Chondrocyte (in vitro differentiated cells): ENCODE measurements around the gene DDX4. TPM values are rescaled to one million over a fixed set of nuclear protein-coding genes. Genes with fewer than 3 reads are reported as not detected.
"Not testable (repeated sequence)": the region's sequence is repeated elsewhere in the genome, so short reads cannot be mapped to it uniquely, and the experiment has no call there.

Experiments used
- DNase-seq: peaks from one replicate; pipeline ENCODE4 v3.0.0; 2021; ENCODE audit warnings: mixed read lengths, low spot score
- H3K27ac Mint-ChIP-seq: one replicate; pipeline ENCODE4 v1.8.0; 2021; ENCODE audit warnings: mild to moderate bottlenecking, moderate library complexity, mixed read lengths; ENCODE audit not compliant: unreplicated experiment
- H3K27me3 Mint-ChIP-seq: 2 replicates; pipeline ENCODE4 v1.8.0; 2021; ENCODE audit warnings: low read depth, mixed read lengths
- H3K36me3 Mint-ChIP-seq: 2 replicates; pipeline ENCODE4 v1.8.0; 2021; ENCODE audit warnings: low read depth, mixed read lengths
- H3K4me1 Mint-ChIP-seq: 2 replicates; pipeline ENCODE4 v1.8.0; 2021; ENCODE audit warnings: low read depth, mild to moderate bottlenecking, mixed read lengths
- H3K4me3 Mint-ChIP-seq: one replicate; pipeline ENCODE4 v1.8.0; 2021; ENCODE audit warnings: mild to moderate bottlenecking, moderate library complexity, mixed read lengths; ENCODE audit not compliant: unreplicated experiment
- H3K9me3 Mint-ChIP-seq: 2 replicates; pipeline ENCODE4 v1.8.0; 2021; ENCODE audit warnings: low read depth, mixed read lengths
- total RNA-seq: library from RNA; stranded (reverse); gene quantifications from 3 replicates; pipeline ENCODE4 v1.2.1, GENCODE V29; 2021
- TF ChIP-seq, protein P1 (sequence below): fragments of 200-600 bp; sonication (generic); IDR thresholded peaks from 2 replicates; pipeline ENCODE4 v1.5.0; 2021; ENCODE audit warnings: antibody characterized with exemption, mild to moderate bottlenecking, moderate library complexity

DDX4 gene
- total RNA-seq, 1 donor from 2014 or later: not detected

DNA sequence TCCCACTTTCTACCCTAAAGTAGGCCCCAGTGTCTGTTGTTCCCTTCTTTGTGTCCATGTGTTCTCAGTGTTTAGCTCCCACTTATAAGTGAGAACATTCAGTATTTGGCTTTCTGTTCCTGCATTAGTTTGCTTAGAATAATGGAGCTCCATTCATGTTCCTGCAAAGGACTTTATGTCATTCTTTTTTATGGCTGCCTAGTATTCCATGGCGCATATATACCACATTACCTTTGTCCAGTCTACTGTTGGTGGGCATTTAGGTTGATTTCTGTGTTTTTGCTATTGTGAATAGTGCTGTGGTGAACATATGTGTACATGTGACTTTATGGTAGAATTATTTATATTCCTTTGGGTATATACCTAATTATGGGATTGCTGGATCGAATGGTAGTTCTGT, 30.4 kb downstream of the DDX4 start:
- DNase-seq: no peak
- Mint-ChIP-seq H3K9me3 (peaks cover 3% of the 10 kb centered on the region), H3K36me3 (no peaks in the 10 kb centered on the region), H3K27ac (no peak overlapping the region), H3K27me3 (peaks cover 8% of the 10 kb centered on the region), H3K4me3 (no peak overlapping the region), H3K4me1 (no peaks in the 10 kb centered on the region)
- TF ChIP-seq, protein P1, sequence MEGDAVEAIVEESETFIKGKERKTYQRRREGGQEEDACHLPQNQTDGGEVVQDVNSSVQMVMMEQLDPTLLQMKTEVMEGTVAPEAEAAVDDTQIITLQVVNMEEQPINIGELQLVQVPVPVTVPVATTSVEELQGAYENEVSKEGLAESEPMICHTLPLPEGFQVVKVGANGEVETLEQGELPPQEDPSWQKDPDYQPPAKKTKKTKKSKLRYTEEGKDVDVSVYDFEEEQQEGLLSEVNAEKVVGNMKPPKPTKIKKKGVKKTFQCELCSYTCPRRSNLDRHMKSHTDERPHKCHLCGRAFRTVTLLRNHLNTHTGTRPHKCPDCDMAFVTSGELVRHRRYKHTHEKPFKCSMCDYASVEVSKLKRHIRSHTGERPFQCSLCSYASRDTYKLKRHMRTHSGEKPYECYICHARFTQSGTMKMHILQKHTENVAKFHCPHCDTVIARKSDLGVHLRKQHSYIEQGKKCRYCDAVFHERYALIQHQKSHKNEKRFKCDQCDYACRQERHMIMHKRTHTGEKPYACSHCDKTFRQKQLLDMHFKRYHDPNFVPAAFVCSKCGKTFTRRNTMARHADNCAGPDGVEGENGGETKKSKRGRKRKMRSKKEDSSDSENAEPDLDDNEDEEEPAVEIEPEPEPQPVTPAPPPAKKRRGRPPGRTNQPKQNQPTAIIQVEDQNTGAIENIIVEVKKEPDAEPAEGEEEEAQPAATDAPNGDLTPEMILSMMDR: no peak

GRCh38 chr5:55771175-55771655, 33.4 kb downstream of the DDX4 start:
- Mint-ChIP-seq H3K4me3 (no peak overlapping the region), H3K36me3 (no peaks in the 10 kb centered on the region), H3K27me3 (no peaks in the 10 kb centered on the region), H3K27ac (no peak overlapping the region), H3K4me1 (no peaks in the 10 kb centered on the region), H3K9me3 (peaks cover 3% of the 10 kb centered on the region)
- TF ChIP-seq, protein P1: no peak
- no peak for DNase-seq

DNA sequence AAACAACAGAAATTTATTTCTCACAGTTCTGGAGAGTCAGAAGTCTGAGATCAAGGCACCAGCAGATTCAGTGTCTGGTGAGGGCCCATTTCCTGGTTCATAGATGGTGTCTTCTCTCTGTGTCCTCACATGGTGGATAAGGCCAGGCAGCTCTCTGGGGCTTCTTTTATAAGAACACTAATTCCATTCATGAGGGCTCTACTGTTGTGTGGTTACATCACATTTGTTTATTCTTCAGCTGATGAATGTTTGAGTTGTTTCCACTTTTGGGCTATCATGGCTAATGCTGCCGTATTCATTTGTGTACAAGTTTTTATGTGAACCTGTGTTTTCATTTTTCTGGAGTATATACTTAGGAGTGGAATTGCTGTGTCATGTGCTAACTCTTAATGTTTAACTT, 35.2 kb downstream of the DDX4 start:
- H3K27ac Mint-ChIP-seq: no peak overlapping the region
- no peaks in the 10 kb centered on the region for H3K36me3 Mint-ChIP-seq
- no peaks in the 10 kb centered on the region for H3K4me1 Mint-ChIP-seq
- no peak overlapping the region for H3K4me3 Mint-ChIP-seq
- TF ChIP-seq, protein P1: no peak
- H3K27me3 Mint-ChIP-seq: peaks cover 10% of the 10 kb centered on the region
- DNase-seq: no peak
- peaks cover 3% of the 10 kb centered on the region for H3K9me3 Mint-ChIP-seq

- H3K27me3 Mint-ChIP-seq: peaks cover 15% of the 10 kb centered on the region
- no peaks in the 10 kb centered on the region for H3K9me3 Mint-ChIP-seq
- H3K36me3 Mint-ChIP-seq: no peaks in the 10 kb centered on the region
- H3K4me1 Mint-ChIP-seq: no peaks in the 10 kb centered on the region
- H3K4me3 Mint-ChIP-seq: no peak overlapping the region
- no peak overlapping the region for H3K27ac Mint-ChIP-seq
- DNase-seq: no peak
- TF ChIP-seq, protein P1: no peak
Measured at GRCh38 chr5:55777332-55777731, 39.5 kb downstream of the DDX4 start.

DNA sequence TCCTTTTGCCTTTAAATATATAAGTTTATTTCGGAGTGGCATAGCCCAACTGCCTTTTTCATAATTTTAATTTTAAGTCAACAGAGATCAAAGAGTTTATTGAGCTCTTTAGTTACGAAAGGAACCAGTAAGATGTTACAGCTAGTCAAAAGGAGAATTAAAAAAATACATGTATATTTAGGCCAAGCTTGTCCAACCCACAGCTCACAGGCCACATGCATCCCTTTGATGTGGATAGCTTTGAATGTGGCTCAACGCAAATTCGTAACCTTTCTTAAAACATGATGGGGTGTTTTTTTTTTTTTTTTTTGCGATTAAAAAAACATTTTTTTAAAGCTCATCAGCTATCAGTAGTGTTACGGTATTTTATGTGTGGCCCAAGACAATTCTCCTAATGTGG, 63.1 kb downstream of the DDX4 start:
- DNase-seq: no peak
- no peak overlapping the region for H3K27ac Mint-ChIP-seq
- TF ChIP-seq, protein P1: no peak
- peaks cover under 1% of the 10 kb centered on the region for H3K36me3 Mint-ChIP-seq
- H3K9me3 Mint-ChIP-seq: peaks cover 1% of the 10 kb centered on the region
- no peaks in the 10 kb centered on the region for H3K4me1 Mint-ChIP-seq
- no peak overlapping the region for H3K4me3 Mint-ChIP-seq
- H3K27me3 Mint-ChIP-seq: peaks cover 2% of the 10 kb centered on the region

GRCh38 chr5:55808814-55809213, 71.0 kb downstream of the DDX4 start:
- Mint-ChIP-seq H3K27me3 (peaks cover 16% of the 10 kb centered on the region), H3K9me3 (peaks cover 24% of the 10 kb centered on the region), H3K36me3 (peaks cover 21% of the 10 kb centered on the region)
- not testable (repeated sequence) for H3K27ac Mint-ChIP-seq, H3K4me1 Mint-ChIP-seq, H3K4me3 Mint-ChIP-seq, DNase-seq

- not testable (repeated sequence) for DNase-seq, H3K27me3 Mint-ChIP-seq, H3K4me3 Mint-ChIP-seq, H3K9me3 Mint-ChIP-seq, H3K27ac Mint-ChIP-seq, H3K36me3 Mint-ChIP-seq
- H3K4me1 Mint-ChIP-seq: peaks cover 12% of the 10 kb centered on the region
Measured at GRCh38 chr5:55815939-55816338, 78.1 kb downstream of the DDX4 start.
